ENCODE measurements around the gene RRH. TPM values are rescaled to one million over a fixed set of nuclear protein-coding genes. Genes with fewer than 3 reads are reported as not detected.

The RRH gene
- total and polyA plus RNA-seq, 2 of the 4 experiments (the other 2 are of a cell fraction), result 0.05 TPM; not detected in 1

GRCh38 chr4:109815151-109816081 is 12.4 kb upstream of the RRH start, which contains the start of gene GAR1:
GAR1 (plus strand) TSS chr4:109815762; CDS start chr4:109816165, 403 bp downstream.
- Histone ChIP-seq H3K36me3 (ENCODE audit: control insufficient read depth, insufficient read depth, low read length) (no peaks in the 10 kb centered on the region; the same call in 1 of the 2 replicates), H2BK120ac (ENCODE audit: low read depth, low read length) (peak within 1 kb of the TSS; percentile 45; the same call in 1 of the 2 replicates), H4K5ac (ENCODE audit: low read depth, low read length) (peak within 1 kb of the TSS; percentile 84), H3K9me1 (ENCODE audit: insufficient read depth, low read length) (no peaks in the 10 kb centered on the region), H3K23ac (ENCODE audit: low read depth, low read length) (peak within 1 kb of the TSS; percentile 88), H3K18ac (ENCODE audit: low read depth, low read length) (peak within 1 kb of the TSS; percentile 62), H2AK9ac (replicated peaks; ENCODE audit: low read depth, low read length, poor library complexity) (peak within 1 kb of the TSS; percentile 97), H4K91ac (ENCODE audit: insufficient read depth, low read depth, low read length) (peak within 1 kb of the TSS; percentile 89), H4K8ac (ENCODE audit: low read depth in 2 of 2, low read length in 2 of 2) (peak within 1 kb of the TSS; percentile 94 to 97), H3K27me3 (ENCODE audit: control insufficient read depth, insufficient read depth, low read length) (no peaks in the 10 kb centered on the region), H3K14ac (replicated peaks; ENCODE audit: low read depth, low read length) (peak within 1 kb of the TSS; percentile 84), H3K56ac (ENCODE audit: extremely low read depth, insufficient read depth, low read length) (peak within 1 kb of the TSS; percentile 98), H3K27ac (ENCODE audit: insufficient read depth, low read length) (peak within 1 kb of the TSS; percentile 78), H2BK5ac (ENCODE audit: low read depth, low read length, poor library complexity, severe bottlenecking) (peak within 1 kb of the TSS; percentile 81), H4K20me1 (ENCODE audit: insufficient read depth, low read length) (no peaks in the 10 kb centered on the region), H3K4me3 (ENCODE audit: insufficient read depth, low read depth, low read length) (peak within 1 kb of the TSS; percentile 61), H3K4me1 (ENCODE audit: control insufficient read depth, insufficient read depth, low read length) (no peaks in the 10 kb centered on the region), H2BK15ac (ENCODE audit: low read depth, low read length) (peak within 1 kb of the TSS; percentile 31; the same call in 1 of the 3 replicates), H2AK5ac (ENCODE audit: low read depth, low read length) (peak within 1 kb of the TSS; percentile 90), H2AFZ (replicated peaks; ENCODE audit: low read length, poor library complexity) (peak within 1 kb of the TSS; percentile 97), H3K4me2 (ENCODE audit: low read depth, low read length) (peak within 1 kb of the TSS; percentile 84), H3K79me1 (ENCODE audit: low read depth in 1 of 2, low read length in 2 of 2) (peaks cover 18 to 28% of the 10 kb centered on the region in 2 experiments; a peak in 3 of 4 replicates), H3K4ac (ENCODE audit: low read depth, low read length) (peak within 1 kb of the TSS; percentile 93), H3K9ac (ENCODE audit: low read depth, low read length) (peak within 1 kb of the TSS; percentile 95), H2BK20ac (ENCODE audit: low read depth, low read length) (no peak within 1 kb of the TSS), H3K9me3 (ENCODE audit: control insufficient read depth, insufficient read depth, low read length) (no peaks in the 10 kb centered on the region)
- POLR2A ChIA-PET (ENCODE audit: unreplicated experiment), result interaction anchor here (0.7 kb wide), 1 partner anchor 160 kb away, joined by 4 read pairs; no protein-coding TSS in a partner anchor
- intact Hi-C loops (cut with micrococcal nuclease), result loop anchor here (1.0 to 2.0 kb wide), 3 partner anchors 85 to 381 kb away; partner anchors contain the start of gene PLA2G12A
- CTCF ChIA-PET, result interaction anchor here (0.7 kb wide), 1 partner anchor 1023 kb away, joined by 5 read pairs; no protein-coding TSS in a partner anchor
- dilution Hi-C loops (cut with HindIII; ENCODE audit: low sequenced_read_pairs, unreplicated experiment), result no loop called here
- peak; percentile 92 for DNase-seq
- peak; percentile 95 for ATAC-seq (ENCODE audit: low read depth)
- TSS peak; percentile 72 for BruUV-seq (replicated peaks)
- WGBS, 2 experiments (ENCODE audit: extremely low coverage in 2 of 2, insufficient read length in 1 of 2), result 3% methylated on average over 22 of the region's 53 CpGs; no CpG with 5 or more reads in 1 of the 2 experiments
- in situ Hi-C loops (cut with MboI; ENCODE audit: low sequenced_read_pairs), result loop anchor here (10.0 kb wide), 3 partner anchors 111 to 391 kb away; partner anchors contain the start of gene CASP6
- no peak for TF ChIP-seq RFX5 (IDR thresholded peaks at IDR 0.05; ENCODE audit: low read depth, low read length)
- TF ChIP-seq FOS (IDR thresholded peaks at IDR 0.05; ENCODE audit: low read depth, low read length), result no peak
- 0 out of 2 replicates have a peak, but pooled peaks have one; percentile 32 for TF ChIP-seq POLR2A (IDR thresholded peaks at IDR 0.05; ENCODE audit: low read depth, low read length)
- no peak for TF ChIP-seq MAFK (IDR thresholded peaks at IDR 0.05; ENCODE audit: low read depth, low read length)
- TF ChIP-seq MAZ (IDR thresholded peaks at IDR 0.05; ENCODE audit: borderline replicate concordance, low read depth, low read length), result peak; percentile 50; the same call in 1 of the 2 replicates
- TF ChIP-seq, protein P1, sequence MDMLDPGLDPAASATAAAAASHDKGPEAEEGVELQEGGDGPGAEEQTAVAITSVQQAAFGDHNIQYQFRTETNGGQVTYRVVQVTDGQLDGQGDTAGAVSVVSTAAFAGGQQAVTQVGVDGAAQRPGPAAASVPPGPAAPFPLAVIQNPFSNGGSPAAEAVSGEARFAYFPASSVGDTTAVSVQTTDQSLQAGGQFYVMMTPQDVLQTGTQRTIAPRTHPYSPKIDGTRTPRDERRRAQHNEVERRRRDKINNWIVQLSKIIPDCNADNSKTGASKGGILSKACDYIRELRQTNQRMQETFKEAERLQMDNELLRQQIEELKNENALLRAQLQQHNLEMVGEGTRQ (IDR thresholded peaks at IDR 0.05; ENCODE audit: low read depth, low read length), result peak; percentile 78
- TF ChIP-seq RAD21 (IDR thresholded peaks at IDR 0.05; ENCODE audit: low read length), result no peak
- no peak for TF ChIP-seq SMC3 (IDR thresholded peaks at IDR 0.05; ENCODE audit: low read depth, low read length)
- peak; percentile 60; the same call in 1 of the 2 replicates for TF ChIP-seq BHLHE40 (IDR thresholded peaks at IDR 0.05; ENCODE audit: low read depth, low read length)
- TF ChIP-seq RCOR1 (IDR thresholded peaks at IDR 0.05; ENCODE audit: insufficient replicate concordance, low read length), result no peak
- TF ChIP-seq MXI1 (IDR thresholded peaks at IDR 0.05; ENCODE audit: borderline replicate concordance, low read depth, low read length), result peak; percentile 99
- TF ChIP-seq NFE2L2 (IDR thresholded peaks at IDR 0.05; ENCODE audit: low read depth, low read length), result no peak
- no peak for TF ChIP-seq ELK1 (IDR thresholded peaks at IDR 0.05; ENCODE audit: borderline replicate concordance, low read depth, low read length)
- no peak for TF ChIP-seq CEBPB (IDR thresholded peaks at IDR 0.05; ENCODE audit: low read depth, low read length)
